Activated CD4-positive, alpha-beta T cell treated with anti-CD3 and anti-CD28 coated beads, Interleukin-2, amount 50 U/mL, for 4 hours (primary cell): ENCODE data around the gene CDH11.

Experiments
- DNase-seq, 2 experiments: peaks; one replicate each; pipeline ENCODE4 v3.0.0-alpha.2; 2020

The CDH11 gene

DNA sequence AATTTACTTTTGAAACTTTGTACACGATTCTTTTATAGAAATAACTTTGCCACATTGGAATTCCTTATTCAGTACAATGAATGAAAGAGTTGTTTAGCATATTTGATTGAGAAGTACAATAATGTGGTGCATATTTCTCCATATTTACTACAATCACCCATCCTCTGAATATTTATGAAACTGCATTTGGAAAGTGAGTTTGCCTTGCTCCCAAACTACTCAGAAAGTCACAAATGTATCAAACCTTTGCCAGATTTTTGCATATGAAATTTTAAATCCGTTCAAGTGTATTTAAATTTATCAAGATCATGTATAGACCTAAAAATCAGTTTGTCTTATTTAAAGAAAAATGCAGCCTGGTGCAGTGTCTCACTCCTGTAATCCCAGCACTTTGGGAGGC lies 148.7 kb downstream of the CDH11 start:
- no peak for DNase-seq

DNA sequence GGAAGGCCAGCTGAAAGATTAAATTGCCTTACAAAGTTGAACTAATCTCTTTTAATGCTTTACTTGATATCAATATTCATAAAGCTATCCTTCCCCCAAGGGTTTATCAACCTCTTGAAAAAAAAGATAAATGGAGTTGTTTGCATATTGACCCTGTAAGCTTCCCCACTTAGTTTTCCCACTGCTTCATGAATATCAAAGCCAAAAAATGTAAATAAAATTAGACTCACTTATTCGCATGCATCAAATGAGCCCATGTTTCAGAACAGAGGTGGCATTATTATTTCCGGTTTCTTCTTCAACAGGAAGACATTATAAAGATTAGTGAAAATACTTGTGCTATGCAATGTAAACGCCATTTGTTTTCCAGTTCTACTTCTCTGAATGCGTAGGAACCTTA lies 150.7 kb downstream of the CDH11 start:
- no peak for DNase-seq

- DNase-seq = no peak
These were observed 152.6 kb downstream of the CDH11 start for GRCh38 chr16:64969221-64969620.

DNA sequence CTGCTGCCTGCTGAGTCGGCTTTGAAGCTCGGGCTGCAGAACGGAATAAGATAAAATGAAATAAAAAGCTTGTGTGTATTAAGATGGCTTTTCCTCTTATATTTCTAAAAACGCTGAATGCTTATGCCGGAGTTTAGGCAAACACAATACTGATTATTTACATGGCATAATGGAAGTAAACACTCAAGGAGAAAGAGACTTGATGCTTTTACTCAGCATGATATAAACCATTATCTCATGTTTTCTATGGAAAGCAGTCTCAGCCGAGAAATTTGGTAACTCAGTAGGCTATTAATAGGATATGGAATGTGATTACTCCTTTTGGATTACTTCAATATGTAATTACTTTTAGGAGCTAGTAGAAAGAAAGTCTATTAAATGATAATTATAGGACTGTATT lies 153.3 kb downstream of the CDH11 start:
- no peak for DNase-seq

DNA sequence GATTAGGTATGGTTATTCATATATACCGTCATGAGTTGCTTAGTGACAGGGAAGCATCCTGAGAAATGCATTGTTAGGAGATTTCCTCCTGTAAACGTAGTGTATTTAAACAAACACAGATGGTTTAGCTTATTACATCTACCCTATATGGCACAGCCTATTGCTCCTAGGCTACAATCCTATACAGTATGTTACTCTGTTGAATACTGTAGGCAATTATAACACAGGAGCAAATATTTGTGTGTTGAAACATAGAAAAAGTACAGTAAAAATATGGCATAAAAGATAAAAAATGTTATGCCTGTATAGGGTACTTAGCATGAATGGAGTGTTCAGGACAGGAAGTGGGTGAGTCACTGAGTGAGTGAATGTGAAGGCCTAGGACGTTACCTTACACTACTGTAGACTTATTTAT lies 157.7 kb downstream of the CDH11 start:
- no peak for DNase-seq

DNA sequence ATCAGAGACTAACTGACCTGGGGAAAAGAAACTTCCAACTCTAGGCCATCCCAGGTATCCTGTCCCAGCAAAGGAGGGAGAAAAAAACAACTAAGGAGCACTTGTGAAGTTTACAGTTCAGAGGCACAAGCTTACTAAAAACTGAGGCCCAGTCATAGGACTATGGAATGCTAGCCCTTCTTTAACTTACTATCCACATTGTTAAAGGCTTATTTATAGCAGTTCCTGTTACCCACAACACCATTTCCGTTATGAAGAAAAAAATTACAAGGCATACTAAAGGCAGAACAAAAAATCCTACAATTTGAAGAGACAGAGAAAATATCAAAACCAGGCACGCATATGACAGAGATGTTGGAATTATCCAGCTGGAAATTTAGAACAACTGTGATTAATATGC lies 159.1 kb downstream of the CDH11 start:
- DNase-seq = no peak

DNA sequence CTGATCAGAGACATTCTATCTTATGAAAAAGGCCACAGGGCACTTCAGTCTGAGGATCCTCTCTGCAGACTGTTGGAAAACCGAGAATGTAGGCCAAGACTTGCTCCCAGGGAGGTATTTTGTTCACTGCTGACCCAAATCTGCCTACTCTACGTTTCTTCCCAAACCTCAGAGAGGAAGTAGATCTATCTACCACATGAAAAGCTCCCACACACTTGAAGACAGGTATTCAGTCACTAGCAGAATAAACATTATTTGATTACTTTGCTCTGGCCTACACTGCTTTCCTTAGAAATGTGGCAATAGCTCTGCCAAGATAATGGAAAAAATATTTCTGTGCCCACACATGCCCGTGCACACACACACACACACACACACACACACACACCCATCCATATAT lies 164.6 kb downstream of the CDH11 start:
- no peak for DNase-seq

DNA sequence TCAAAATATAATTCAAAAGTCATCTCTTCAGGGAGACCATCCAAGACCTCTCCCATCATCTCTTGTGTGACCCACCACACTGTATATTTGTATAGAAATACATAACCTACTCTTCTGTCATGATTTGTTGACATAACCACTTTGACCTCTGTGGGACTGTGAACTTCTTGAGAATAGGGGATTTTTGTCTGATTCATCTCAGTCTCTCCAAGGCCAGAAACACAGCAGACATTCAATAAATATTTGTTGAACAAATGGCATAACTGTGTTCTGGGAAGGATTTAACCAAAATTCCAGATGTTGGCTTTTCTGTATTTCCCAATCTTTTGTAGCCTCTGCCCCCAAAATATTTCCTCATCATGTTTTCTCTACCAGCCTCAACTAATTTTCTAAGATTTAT lies 169.7 kb downstream of the CDH11 start:
- no peak for DNase-seq

- no peak for DNase-seq
These were observed 170.7 kb downstream of the CDH11 start for GRCh38 chr16:64951193-64951592.

GRCh38 chr16:64950731-64951130 lies 171.1 kb downstream of the CDH11 start:
- DNase-seq = no peak

GRCh38 chr16:64950262-64950661 lies 171.6 kb downstream of the CDH11 start:
- DNase-seq = no peak

- no peak for DNase-seq
These were observed 173.8 kb downstream of the CDH11 start for GRCh38 chr16:64948056-64948455.

- DNase-seq = no peak
These were observed 174.2 kb downstream of the CDH11 start for GRCh38 chr16:64947651-64948050.

GRCh38 chr16:64933885-64934284 lies 188.0 kb downstream of the CDH11 start:
- DNase-seq = no peak

GRCh38 chr16:64926476-64926875 lies 195.4 kb downstream of the CDH11 start:
- no peak for DNase-seq

GRCh38 chr16:64925166-64925565 lies 196.7 kb downstream of the CDH11 start:
- no peak for DNase-seq

DNA sequence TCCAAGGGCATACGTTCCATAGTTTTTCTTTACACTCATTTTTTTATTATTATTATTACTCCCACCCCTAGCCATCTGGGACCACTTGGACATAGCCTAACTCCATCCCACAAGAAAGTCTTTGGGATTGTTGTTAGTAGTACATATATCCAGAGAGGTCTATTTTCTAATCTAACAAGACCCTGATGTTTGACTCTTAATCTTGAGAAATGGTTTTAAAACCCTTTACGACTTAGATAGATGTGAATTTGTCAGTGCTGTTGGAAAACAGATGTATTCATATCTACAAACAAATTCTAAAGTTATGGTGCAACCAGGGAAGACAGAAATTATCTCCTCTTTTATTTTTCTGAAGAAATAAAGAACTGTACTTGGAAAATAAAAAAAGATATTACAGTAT lies 197.8 kb downstream of the CDH11 start:
- no peak for DNase-seq

- no peak for DNase-seq
These were observed 201.8 kb downstream of the CDH11 start for GRCh38 chr16:64919929-64920607.

DNA sequence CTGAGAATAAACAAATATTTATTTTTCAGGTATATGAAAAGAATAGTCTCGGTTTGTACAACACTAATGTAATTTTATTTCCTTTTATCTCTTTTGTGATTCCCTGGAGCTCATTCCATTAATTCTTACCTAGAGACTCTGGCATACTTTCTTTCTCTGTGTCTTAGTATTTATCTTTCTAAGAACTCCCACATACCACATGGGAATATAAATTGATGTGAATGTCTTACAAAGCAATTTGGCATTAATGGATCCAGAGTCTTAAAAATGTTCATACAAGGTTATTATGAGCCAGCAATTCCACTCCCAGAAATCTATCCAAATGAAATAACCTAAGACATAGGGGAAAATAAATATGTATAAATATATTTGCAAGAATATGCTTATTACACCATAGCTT lies 202.7 kb downstream of the CDH11 start:
- no peak for DNase-seq

GRCh38 chr16:64916051-64916450 lies 205.8 kb downstream of the CDH11 start:
- no peak for DNase-seq

DNA sequence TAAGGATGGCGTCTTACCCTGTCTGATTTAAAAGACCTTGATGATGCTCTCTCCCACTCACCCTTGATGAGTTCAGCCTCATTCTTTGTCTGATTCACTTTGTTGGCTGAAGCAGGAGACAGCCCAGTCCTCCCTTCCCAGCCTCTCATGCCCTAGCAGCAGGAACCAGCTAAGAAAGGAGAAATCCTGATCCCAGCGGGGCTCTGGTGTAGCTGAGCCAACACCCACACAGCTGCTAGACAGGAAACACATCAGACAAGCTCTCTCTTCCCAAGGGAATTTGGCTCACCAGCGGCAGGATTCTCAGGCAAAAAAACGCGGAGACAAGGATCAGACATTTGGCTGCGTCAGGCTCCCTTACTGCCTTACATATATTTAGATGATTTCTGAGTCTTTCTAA lies 211.5 kb downstream of the CDH11 start:
- DNase-seq = no peak

DNA sequence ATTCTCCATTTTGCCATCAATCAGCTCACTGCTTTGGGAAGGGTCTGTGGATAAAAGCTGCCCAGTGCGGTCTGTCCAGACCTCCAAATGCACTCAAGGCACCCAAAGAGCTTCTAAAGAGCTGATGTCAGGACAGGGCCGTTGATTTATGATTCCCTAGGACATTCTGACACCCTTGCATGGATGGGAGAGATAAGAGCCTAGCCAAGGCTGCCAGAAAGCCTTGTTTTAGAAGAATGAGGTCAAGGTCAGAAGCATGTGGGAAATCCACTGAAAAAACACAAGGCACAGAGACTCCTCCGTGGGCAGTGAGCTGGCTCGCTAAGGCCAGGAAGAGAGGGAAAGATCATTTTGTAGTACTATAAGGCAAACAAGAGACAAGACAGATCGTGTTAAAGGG lies 214.0 kb downstream of the CDH11 start:
- DNase-seq = no peak

DNA sequence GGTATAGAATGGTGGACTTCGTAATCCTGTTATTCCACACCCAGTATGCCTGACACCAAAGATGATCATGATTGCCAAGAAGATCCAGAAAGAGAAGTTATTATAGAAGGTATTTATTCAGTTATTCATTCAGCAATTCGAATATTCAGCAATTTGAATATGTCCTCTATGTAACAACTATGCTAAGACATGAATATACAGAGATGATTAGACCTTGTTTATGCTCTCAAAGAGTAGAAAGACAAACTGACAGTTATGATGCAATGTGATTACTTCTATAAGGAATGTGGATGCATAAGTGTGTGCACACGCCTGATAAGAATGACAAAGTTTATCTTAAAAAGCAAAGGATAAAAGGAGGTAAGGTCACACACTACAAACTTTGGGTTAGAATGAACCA lies 218.1 kb downstream of the CDH11 start:
- DNase-seq = no peak

DNA sequence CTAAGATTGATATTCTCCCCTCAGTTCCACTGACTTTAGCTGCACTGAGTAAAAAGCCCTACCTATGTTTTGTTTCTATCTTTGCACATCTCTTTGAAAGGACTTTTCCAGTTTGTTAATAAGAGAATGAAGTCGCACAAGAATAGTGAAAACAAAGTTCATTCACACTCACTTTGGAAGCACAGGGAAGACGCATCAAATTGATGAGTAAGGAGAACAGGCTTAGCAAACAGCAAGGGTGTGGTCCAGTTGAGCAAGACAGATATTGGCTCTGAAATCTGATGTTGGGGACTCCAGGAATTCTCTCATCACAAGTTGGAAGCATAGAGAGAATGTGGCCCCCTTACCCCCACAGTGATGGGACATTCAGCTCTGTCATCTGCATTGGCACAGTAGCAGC lies 221.3 kb downstream of the CDH11 start:
- DNase-seq = no peak

- DNase-seq = no peak
These were observed 221.8 kb downstream of the CDH11 start for GRCh38 chr16:64900019-64900418.

DNA sequence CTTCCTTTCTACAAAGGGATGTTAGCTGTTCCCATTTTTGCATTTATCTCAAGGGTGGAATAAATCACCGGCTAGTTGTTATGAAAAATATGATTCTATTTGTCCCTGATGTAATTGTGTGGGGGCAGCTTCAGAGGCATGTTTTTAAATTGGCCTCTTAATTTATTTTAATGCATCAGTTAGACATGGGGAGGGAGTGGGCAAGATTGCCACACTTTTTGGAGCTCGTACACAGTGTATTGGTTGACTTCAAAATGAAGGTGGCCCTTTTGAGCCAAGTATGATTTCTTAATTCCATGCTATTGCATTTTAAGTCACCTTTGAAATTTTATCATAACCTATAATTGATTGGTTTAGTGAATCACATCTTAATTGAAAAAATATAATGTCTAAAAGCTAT lies 223.7 kb downstream of the CDH11 start:
- DNase-seq = no peak
